NCI-H1092 (cell line): Measurements from ENCODE around the gene HDAC6.
"Not testable (repeated sequence)": the region's sequence is repeated elsewhere in the genome, so short reads cannot be mapped to it uniquely, and the experiment has no call there.

Source experiments
- DNase-seq: peaks from one replicate; lab custom pipeline; 2025; lab: John Stamatoyannopoulos, UW

Gene HDAC6

DNA sequence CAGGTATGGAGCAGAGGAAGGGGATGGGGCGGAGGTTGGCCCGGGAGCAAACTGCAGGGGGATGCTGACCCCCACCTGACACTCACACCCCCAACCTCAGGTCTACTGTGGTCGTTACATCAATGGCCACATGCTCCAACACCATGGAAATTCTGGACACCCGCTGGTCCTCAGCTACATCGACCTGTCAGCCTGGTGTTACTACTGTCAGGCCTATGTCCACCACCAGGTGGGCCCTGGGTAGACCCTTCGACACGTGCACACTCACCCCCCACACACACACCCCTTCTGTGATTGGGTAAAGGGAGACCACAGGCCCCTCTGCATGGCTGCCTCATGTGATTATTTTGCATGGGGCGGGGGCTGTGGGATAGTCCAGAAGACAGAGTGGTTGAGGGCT is 22.2 kb downstream of the HDAC6 start:
- DNase-seq, result no peak

DNA sequence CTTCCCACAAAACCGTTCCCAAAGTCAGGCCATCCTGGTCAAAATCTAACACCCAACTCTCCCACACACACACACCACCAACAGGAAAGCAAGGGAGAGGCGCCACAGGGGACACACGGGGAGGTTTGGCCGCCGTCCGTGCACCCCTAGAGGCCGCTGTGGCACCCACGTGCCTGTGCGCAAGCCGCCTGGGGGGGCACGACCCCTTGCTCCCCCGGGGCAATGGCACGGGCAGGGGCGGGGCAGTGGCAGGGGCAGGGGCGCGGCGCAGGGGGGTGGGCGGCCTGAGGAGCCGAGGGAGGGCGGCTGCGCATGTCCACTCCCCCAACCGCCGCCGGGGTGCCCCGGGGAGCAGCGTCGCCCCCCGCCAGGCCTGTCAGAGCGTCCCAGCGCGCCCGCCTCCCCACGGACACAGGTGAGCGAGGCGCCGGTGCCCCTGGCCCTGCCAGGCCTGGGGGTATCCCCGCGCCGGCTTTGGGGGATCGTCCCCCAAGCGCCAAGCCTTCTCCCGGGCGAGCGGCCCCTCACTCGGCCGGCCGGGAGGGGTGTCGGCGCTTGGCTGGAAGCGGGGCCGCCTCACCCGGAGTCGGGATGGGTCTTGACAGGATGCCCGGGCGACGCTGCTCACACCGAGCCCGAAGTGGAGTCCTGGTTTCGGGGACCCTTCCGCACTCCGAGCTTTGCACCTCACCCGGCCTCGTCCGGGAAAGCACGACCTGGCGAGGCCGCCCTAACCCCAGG is 24.4 kb downstream of the HDAC6 start, which contains the start of gene ERAS:
Gene ERAS (plus strand): TSS at position 379 of the 741 bp plus-strand sequence. CDS start 2,611 bp downstream, outside the sequence.
- DNase-seq, result no peak

DNA sequence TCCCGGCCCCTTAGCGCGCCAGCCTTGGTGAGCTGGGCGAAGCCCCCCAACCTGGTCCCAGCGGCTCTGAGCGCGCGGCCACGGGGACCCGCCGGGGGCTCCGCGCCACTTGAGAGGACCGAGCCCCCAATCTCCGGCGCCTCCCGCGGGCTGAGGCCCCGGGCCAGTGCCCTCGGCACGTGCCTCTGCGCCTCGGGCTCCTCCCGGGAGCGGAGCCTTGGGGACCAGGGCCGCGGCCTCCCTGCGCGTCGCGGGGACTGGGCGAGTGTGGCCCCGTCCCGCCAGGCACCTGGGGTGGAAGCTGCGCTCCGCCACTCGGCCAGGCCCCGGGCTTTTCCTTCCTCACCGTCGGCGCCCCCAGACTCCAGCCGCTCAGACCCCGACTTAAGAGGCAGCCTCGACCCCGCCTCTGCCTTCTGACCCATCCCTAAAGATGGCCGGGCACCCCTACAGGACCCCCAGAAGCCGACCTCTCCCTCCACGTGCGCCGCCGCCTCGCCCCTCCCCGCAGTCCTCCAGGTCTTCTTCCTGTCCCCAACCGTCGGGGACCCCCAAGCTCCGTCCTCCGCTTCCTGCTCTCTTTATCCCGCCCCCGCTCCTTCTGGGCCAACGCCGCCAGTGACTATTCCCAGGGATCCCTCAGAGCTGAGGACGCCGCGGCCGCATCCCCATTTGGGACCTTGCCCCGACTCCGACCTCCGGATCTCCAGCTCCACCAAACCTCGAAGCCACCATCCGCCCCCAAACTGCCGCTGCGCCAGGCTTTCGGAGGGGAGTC is 25.2 kb downstream of the HDAC6 start:
- no peak for DNase-seq

- no peak for DNase-seq
Observed at GRCh38 chrX:48827654-48827968, 25.7 kb downstream of the HDAC6 start.

DNA sequence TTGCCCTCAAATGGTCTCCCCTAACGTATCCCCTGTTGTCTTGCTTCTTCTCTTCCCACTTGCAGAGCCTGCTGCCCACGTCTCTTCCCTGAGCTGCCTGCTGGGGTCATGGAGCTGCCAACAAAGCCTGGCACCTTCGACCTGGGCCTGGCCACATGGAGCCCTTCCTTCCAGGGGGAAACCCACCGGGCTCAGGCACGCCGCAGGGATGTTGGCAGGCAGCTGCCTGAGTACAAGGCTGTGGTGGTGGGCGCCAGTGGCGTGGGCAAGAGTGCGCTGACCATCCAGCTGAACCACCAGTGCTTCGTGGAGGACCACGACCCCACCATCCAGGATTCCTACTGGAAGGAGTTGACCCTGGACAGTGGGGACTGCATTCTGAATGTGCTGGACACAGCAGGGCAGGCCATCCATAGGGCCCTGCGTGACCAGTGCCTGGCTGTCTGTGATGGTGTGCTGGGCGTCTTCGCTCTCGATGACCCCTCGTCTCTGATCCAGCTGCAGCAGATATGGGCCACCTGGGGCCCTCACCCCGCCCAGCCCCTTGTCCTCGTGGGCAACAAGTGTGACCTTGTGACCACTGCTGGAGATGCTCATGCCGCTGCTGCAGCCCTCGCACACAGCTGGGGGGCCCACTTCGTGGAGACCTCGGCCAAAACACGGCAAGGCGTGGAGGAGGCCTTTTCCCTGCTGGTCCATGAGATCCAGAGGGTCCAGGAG is 27.3 kb downstream of the HDAC6 start:
- DNase-seq, result no peak

GRCh38 chrX:48831136-48831908 is 29.5 kb downstream of the HDAC6 start:
- no peak for DNase-seq

DNA sequence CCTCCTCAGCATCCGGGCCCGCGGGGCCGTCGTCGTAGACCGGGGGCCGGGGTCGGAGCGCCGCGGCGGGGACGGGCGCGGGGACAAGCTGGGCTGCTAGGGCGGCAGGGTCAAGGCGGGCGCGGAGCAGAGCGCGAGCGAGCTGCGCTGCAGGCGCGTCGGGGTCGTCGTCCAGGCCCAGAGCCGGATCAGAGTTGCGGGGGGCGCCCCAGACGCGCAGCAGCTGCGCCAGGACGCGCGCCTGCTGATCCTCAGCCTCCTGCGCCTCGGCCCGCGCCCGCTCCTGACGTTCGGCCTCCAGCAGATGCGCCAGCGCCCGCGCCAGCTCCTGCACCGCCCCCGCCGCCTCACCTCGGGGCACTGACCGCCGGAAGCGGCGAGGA is 30.0 kb downstream of the HDAC6 start:
- DNase-seq, result no peak

GRCh38 chrX:48833542-48834138 is 31.8 kb downstream of the HDAC6 start:
- no peak for DNase-seq

DNA sequence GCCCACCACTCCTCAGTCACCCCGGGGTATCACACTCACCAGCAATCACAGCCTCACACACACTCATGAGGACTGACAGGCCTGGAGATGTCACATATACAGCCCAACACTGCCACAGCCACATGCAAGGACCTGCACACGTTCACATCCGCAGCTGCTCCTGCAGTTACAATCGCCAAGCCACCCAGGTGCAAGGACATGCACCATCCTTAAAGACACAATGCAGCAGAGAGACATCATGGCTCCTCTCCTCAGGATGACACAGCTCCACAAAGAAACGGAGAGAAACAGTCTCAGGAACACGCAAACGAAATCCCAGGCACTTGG is 32.5 kb downstream of the HDAC6 start:
- DNase-seq, result no peak

- peak; percentile 94 for DNase-seq
Observed at GRCh38 chrX:48835524-48836329, 33.9 kb downstream of the HDAC6 start, which contains the start of gene PCSK1N. TSS of gene PCSK1N (minus strand) at chrX:48835610. CDS start at chrX:48835532, 78 bp downstream.

- DNase-seq, result no peak
Observed at GRCh38 chrX:48839686-48840085, 37.8 kb downstream of the HDAC6 start.

- DNase-seq, result no peak
Observed at GRCh38 chrX:48848847-48849246, 47.0 kb downstream of the HDAC6 start.

DNA sequence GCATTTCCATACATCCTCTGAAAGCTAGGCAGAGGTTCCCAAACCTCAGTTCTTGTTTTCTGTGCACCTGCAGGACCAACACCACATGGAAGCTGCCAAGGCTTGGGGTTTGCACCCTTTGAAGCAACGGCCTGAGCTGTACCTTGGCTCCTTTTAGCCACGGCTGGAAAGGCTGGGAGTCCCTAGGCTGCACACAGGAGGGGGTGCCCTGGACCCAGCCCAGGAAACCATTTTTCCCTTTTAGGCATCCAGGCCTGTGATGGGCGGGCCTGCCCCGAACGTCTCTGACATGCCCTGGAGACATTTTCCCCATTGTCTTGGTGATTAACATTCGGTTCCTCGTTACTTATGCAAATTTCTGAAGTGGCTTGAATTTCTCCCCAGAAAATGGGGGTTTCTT is 51.0 kb downstream of the HDAC6 start:
- DNase-seq, result no peak

DNA sequence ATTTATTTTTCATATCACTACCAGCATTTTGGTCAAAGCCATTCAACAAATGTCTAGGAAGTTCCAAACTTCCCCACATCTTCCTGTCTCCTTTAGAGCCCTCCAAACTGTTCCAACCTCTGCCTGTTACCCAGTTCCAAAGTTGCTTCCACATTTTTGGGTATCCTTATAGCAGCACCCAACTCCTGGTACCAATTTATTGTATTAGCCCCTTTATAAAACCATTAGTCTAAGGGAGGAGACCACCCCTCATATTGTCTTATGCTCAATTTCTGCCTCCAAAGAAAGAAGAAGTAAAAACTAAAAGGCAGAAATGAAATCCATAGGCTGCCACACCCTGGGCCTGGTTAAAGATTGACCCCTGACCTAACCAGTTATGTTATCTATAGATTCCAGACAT is 51.6 kb downstream of the HDAC6 start:
- DNase-seq, result not testable (repeated sequence)

DNA sequence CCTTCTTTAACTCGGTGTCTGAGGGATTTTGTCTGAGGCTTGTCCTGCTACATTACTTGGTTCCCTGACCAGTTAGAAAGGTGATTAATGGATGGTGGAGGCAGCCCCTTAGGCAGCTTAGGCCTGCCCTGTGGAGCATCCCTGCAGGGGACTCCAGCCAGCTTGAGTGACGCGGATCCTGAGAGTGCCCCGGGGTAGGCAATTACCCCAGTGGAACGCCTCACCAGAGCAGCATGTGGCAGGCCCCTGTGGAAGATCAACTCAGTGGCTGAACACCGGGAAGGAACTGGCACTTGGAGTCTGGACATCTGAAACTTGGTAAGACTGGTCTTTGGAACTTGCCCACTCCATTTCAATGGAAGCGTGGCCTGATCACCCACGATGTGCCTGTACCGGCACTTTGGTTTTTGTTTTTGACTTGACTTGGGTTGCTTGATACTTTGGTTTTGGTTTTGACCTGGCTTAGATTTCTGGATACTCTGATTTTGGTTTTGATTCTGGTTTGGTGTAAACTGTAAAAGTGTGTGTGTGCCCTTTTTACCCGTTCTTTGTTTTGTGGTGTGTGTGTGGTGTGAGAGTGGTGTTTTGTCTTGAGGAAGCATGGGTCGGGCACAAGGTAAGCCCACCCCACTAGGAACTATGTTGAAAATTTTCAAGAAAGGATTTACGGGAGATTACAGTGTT is 52.4 kb downstream of the HDAC6 start:
- not testable (repeated sequence) for DNase-seq

DNA sequence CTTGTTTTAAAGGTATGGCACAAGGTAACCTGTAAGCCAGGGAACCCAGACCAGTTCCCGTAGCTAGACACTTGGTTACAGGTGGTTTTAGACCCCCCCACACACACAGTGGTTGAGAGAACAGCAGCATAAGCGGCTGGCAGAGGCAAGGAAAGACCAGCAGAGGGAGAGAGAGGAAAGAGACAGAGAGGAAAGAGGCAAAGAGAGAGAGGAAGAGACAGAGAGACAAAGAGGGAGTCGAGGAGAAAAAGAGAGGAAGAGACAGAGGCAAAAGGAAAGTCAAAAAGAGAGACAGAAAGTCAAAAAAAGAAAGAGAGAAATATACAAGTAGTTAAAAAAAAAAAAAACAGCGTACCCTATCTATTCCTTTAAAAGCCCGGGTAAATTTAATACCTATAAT is 53.0 kb downstream of the HDAC6 start:
- DNase-seq, result no peak

- DNase-seq, result no peak
Observed at GRCh38 chrX:48864210-48864609, 62.3 kb downstream of the HDAC6 start.

GRCh38 chrX:48872017-48872416 is 70.2 kb downstream of the HDAC6 start:
- not testable (repeated sequence) for DNase-seq
